Memory B cell (primary cell): ENCODE data around the gene NEK9.
A peak's percentile ranks its signal among the peaks of the same experiment; 100 is the strongest.

Experiments used
- ATAC-seq: fragments of 150-1000 bp; cut with Tn5 transposase; 2 replicates; pipeline ENCODE4 v1.10.0; 2021; ENCODE audit warnings: low read depth, mild to moderate bottlenecking, moderate library complexity
- DNase-seq, 2 donors: peaks; one replicate each; pipeline ENCODE4 v3.0.0; 2022; ENCODE audit warnings: low spot score in 2 of 2
- H3K27ac Mint-ChIP-seq: one replicate; pipeline ENCODE4 v1.8.0; 2022; ENCODE audit warnings: mild to moderate bottlenecking, moderate library complexity, mixed read lengths
- H3K27me3 Mint-ChIP-seq: one replicate; pipeline ENCODE4 v1.8.0; 2022; ENCODE audit warnings: mixed read lengths
- H3K36me3 Mint-ChIP-seq: one replicate; pipeline ENCODE4 v1.8.0; 2022; ENCODE audit warnings: mild to moderate bottlenecking, mixed read lengths
- H3K4me1 Mint-ChIP-seq: one replicate; pipeline ENCODE4 v1.8.0; 2022; ENCODE audit warnings: mixed read lengths
- H3K4me3 Mint-ChIP-seq: one replicate; pipeline ENCODE4 v1.8.0; 2022; ENCODE audit warnings: mild to moderate bottlenecking, moderate library complexity, mixed read lengths
- H3K9me3 Mint-ChIP-seq: one replicate; pipeline ENCODE4 v1.8.0; 2022; ENCODE audit warnings: mixed read lengths

The NEK9 gene

DNA sequence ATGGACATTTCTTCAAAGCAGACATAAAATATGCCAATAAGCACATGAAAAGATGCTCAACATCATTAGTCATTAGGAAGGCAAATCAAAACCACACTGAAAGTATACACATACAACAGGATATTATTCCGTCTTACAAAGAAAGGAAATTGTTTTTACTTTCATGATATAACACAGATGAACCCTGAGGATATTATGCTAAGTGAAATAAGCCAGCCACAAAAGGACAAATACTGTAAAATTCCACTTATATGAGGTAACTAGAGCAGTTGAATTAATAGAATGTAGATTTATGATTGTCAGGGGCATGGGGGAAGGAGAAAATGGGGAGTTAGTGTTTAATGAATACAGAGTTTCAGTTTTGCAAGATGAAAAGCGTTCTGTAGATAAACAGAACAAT is 67.2 kb downstream of the NEK9 start:
- no peaks in the 10 kb centered on the region for H3K9me3 Mint-ChIP-seq
- H3K27ac Mint-ChIP-seq, result peak overlapping the region; percentile 19
- no peaks in the 10 kb centered on the region for H3K27me3 Mint-ChIP-seq
- peaks cover 17% of the 10 kb centered on the region for H3K4me1 Mint-ChIP-seq
- H3K4me3 Mint-ChIP-seq, result no peak overlapping the region
- DNase-seq, result no peak
- peaks cover 8% of the 10 kb centered on the region for H3K36me3 Mint-ChIP-seq
- no peak for ATAC-seq

DNA sequence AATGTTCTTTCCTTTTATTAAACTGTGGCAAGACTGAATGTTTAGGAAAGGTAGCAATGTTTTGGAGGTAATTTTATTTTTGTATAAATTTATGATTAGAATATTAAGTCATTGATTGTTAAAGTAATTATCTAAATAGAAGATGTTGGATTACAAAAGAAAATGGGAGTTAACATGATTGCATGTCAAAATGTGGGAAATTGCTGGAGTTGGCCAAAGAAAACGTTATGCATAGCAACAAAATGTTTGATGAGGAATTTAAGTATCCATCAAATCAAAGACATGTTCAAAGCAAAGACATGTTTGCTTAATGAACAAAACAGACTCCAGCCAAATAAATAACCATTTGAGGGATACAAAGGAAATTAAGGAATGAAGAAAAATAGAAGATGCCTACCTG is 72.4 kb downstream of the NEK9 start:
- no peak overlapping the region for H3K4me3 Mint-ChIP-seq
- H3K4me1 Mint-ChIP-seq, result peaks cover 6% of the 10 kb centered on the region
- ATAC-seq (no peak), DNase-seq (no peak)
- peaks cover 2% of the 10 kb centered on the region for H3K36me3 Mint-ChIP-seq
- no peaks in the 10 kb centered on the region for H3K9me3 Mint-ChIP-seq
- H3K27ac Mint-ChIP-seq, result no peak overlapping the region
- no peaks in the 10 kb centered on the region for H3K27me3 Mint-ChIP-seq

DNA sequence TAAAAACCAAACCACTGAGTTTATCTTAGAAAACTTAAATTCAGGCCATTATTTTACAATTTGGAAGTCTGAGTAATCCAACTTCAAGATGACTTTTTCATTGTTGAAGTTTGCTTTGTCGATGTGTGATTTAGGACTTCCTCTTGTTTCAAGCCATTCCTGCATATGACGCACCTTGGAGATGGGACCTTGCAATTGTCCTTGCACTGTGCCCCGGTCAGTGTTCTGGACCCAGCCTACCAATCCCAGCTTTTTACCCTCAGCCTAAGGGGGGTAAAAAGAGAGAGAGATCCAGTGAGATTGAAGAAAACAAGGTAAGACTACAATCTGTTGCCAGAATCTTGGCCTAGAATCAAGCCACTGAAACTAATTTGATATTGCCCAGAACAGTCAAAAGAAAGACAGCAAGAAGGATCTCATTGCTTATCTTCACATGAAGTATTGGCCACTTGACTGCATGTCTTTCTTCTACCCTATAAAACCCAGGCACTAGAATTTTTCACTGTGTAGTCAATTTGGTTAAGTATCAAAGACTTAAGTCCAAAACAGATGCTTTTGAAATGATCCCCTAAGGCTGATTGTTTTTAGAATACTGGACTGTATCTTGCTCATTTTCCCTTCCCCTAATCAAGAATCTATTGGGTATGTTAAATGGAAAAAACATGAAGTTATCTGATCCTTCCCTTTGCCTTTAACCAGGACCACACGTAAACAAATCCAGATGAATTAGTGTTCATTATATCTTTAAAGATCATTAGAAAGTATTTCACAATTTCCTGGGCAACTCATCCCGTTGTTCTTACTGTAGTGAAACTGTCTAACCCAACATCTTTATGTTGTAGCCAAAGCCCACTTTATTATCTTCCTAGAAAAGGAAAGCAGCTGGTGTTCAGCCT is 73.2 kb downstream of the NEK9 start:
- DNase-seq (no peak), ATAC-seq (no peak)
- Mint-ChIP-seq H3K27me3 (no peaks in the 10 kb centered on the region), H3K4me1 (peaks cover 9% of the 10 kb centered on the region), H3K4me3 (no peak overlapping the region), H3K27ac (no peak overlapping the region), H3K36me3 (peaks cover 2% of the 10 kb centered on the region), H3K9me3 (no peaks in the 10 kb centered on the region)

DNA sequence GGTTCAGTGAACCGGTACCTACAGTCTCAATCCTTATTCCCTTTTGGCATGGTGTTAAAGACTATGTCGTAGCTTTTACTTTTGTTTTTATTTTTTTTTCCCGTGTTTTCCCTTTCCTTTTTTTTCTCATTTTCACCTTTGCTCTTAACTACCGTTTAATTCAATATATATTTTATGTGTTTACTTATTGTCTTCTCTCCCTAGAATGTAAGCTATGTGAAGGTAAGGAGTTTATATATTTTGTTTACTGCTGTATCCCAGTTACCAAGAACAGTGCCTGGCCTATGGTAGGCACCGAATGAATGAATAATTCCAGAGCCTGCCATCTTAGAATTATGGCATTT is 75.3 kb downstream of the NEK9 start:
- ATAC-seq (no peak), DNase-seq (no peak)
- H3K27me3 Mint-ChIP-seq, result no peaks in the 10 kb centered on the region
- H3K27ac Mint-ChIP-seq, result peak overlapping the region; percentile 96
- peaks cover 5% of the 10 kb centered on the region for H3K36me3 Mint-ChIP-seq
- H3K4me1 Mint-ChIP-seq, result peaks cover 11% of the 10 kb centered on the region
- H3K9me3 Mint-ChIP-seq, result no peaks in the 10 kb centered on the region
- peak overlapping the region; percentile 94 for H3K4me3 Mint-ChIP-seq

DNA sequence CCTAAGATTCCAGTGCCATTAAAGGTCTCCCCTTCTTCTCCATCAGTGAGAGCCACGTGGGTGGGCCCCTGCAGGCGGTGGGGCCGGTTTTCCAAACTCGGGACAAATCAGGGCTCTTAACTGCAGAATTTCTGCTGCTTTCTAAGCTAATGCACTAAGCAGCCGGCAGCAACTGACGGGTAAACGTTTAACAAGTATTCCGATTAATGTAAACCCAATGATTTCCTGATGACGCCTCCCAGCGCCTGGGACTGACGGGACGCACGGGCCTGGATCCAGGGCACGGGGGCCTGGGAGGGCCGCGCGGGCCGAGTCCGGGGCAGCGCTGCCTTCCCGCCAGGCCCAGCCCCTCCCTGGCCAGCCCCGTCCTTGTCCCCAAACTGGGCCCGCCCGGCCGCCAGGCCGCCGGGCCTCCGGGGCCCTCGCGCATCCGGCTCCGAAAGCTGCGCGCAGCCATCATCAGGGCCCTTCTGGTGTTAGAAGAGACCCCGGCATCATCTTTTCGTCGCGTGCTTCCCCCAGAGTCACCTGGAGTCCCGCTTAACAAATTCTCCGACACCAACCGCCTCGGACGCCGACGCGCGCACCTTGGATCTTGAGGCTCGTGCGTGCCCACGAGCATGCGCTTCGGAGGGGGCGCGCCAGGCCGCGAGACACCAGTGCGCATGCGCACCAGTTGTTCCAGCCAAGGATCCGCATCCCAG is 75.8 kb downstream of the NEK9 start, which contains the start of gene MLH3:
MLH3 (minus strand) TSS at position 616 of the 704 bp plus-strand sequence. CDS start 1,812 bp downstream, outside the sequence.
- Mint-ChIP-seq H3K9me3 (no peaks in the 10 kb centered on the region), H3K36me3 (peaks cover 5% of the 10 kb centered on the region), H3K4me1 (peaks cover 15% of the 10 kb centered on the region), H3K27me3 (no peaks in the 10 kb centered on the region), H3K4me3 (peak within 1 kb of the TSS; percentile 94), H3K27ac (peak within 1 kb of the TSS; percentile 96)
- ATAC-seq, result peak; percentile 90
- peak; percentile 69 to 77 for DNase-seq

DNA sequence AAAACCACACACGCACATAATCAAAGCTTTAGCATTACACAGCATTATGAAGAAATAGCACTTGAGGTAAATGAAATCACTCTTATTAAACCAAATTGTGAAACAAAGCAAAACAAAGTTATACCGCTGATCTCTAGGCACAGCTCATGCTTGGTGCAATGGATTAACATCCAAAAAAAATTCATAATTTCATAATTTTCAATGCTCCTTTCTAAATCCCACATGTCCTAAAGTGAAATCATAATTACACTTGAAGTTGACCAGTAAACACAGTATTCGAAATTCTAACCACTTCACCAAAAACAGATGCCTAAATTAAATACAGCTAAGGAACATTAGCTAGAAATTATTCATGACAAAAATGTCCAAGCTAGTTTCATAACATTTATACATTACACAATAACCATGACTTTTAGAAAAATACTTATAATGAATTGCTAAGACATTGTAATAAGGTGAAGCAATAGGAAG is 77.1 kb downstream of the NEK9 start:
- no peak overlapping the region for H3K27ac Mint-ChIP-seq
- H3K4me3 Mint-ChIP-seq, result peak overlapping the region; percentile 39
- H3K27me3 Mint-ChIP-seq, result no peaks in the 10 kb centered on the region
- H3K36me3 Mint-ChIP-seq, result peaks cover 5% of the 10 kb centered on the region
- no peaks in the 10 kb centered on the region for H3K9me3 Mint-ChIP-seq
- peaks cover 18% of the 10 kb centered on the region for H3K4me1 Mint-ChIP-seq
- DNase-seq (no peak), ATAC-seq (no peak)

DNA sequence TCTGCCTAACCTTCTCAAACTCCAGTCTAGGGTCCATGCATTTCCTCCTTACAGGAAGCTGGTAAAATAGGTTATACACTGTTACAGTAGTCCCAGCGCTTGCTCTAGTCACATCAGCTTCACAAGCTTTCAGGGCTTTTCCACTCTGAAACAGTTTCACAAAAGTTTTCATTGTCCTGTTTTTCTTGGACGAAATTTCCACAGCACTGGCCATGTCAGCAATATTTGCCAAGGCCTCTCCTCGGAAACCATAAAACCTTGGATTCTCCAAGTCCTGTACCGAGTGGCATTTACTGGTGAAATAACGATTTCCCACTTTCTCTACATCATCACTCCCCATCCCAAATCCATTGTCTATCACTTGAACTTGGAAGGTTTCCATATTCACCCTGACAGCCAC is 77.7 kb downstream of the NEK9 start:
- H3K9me3 Mint-ChIP-seq, result no peaks in the 10 kb centered on the region
- peaks cover 5% of the 10 kb centered on the region for H3K36me3 Mint-ChIP-seq
- ATAC-seq (no peak), DNase-seq (no peak)
- no peak overlapping the region for H3K27ac Mint-ChIP-seq
- no peak overlapping the region for H3K4me3 Mint-ChIP-seq
- H3K4me1 Mint-ChIP-seq, result peaks cover 20% of the 10 kb centered on the region
- no peaks in the 10 kb centered on the region for H3K27me3 Mint-ChIP-seq

DNA sequence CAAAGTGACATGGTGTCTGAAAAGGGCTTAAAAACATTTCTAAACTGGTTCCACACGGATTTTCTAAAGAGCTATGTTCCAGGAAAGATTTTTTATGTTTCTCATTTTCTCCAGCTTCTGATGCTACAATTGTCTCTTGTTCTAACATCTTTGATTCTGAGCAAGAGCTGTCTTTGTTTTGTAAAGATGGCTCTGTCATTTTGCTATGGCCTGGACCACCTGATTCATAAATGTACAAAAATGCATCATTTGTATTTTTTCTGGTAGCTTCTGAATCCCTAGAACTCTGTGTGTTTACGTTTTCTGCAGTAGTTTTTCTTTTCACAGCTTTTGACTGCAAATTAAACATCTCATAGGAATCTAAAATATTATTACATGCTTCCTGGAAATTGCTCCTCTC is 78.7 kb downstream of the NEK9 start:
- Mint-ChIP-seq H3K4me3 (no peak overlapping the region), H3K36me3 (peaks cover 5% of the 10 kb centered on the region), H3K27me3 (no peaks in the 10 kb centered on the region), H3K9me3 (no peaks in the 10 kb centered on the region), H3K4me1 (peaks cover 24% of the 10 kb centered on the region), H3K27ac (no peak overlapping the region)
- ATAC-seq, result no peak
- DNase-seq, result no peak

DNA sequence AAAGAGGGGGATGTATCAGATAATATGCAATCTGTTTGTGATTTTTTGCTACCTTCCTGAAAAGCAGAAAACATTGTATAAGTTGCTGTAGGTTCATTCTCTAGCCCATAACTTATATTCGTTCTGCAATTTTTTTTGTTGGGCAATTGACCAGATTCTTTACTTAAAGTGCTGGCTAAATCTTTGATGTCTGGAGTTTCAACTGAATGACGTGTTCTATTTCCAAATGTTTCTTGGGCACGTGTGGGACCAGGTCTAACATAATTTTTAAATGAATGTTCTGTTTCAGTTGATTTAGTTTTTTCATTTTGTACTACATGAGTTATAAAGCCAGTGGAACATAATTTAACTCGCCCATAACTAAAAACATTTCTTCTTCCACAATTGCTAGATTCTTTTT is 79.3 kb downstream of the NEK9 start:
- Mint-ChIP-seq H3K4me3 (no peak overlapping the region), H3K27ac (no peak overlapping the region), H3K4me1 (peaks cover 25% of the 10 kb centered on the region), H3K36me3 (peaks cover 5% of the 10 kb centered on the region), H3K9me3 (no peaks in the 10 kb centered on the region), H3K27me3 (no peaks in the 10 kb centered on the region)
- ATAC-seq (no peak), DNase-seq (no peak)

DNA sequence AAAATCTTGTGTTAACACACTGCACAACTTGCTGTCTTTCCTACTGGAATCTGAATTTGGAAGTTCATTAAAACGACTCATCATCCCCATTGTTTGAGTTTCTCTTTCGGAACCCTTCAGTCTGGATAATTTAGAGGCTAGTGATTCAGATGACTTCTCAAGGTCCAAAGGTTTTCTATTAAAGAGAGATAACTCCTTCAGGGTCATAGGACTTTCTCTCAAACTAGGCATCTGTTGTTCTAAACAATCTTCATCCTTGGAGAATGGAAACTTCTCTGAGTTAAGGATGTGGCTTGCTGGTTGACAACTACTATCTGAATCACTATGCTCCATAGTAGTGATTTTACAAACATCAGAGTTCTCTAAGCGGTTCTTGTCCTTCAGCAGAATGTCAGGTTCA is 79.9 kb downstream of the NEK9 start:
- H3K4me3 Mint-ChIP-seq, result no peak overlapping the region
- H3K9me3 Mint-ChIP-seq, result no peaks in the 10 kb centered on the region
- no peak overlapping the region for H3K27ac Mint-ChIP-seq
- no peak for ATAC-seq
- peaks cover 28% of the 10 kb centered on the region for H3K4me1 Mint-ChIP-seq
- H3K27me3 Mint-ChIP-seq, result no peaks in the 10 kb centered on the region
- DNase-seq, result no peak
- H3K36me3 Mint-ChIP-seq, result peaks cover 5% of the 10 kb centered on the region

DNA sequence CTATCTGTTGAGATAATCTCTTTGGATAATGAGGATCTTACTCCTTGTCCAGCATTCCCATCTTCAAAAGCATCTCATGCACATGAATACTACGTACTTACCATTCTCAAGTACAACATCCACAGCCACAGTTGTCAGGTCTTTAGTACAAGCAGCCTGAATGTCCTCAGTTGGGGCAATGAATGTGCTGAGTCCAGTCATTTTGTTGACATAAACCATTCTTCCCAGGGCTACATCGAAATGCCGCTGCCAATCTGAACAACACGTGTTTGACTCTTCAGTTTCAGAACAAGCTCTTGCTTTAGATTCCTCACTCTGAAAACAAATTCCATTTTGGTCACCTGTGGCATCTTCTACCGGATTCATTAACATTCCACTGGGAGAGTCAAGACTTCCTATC is 80.6 kb downstream of the NEK9 start:
- H3K27me3 Mint-ChIP-seq, result no peaks in the 10 kb centered on the region
- no peaks in the 10 kb centered on the region for H3K9me3 Mint-ChIP-seq
- peaks cover 24% of the 10 kb centered on the region for H3K4me1 Mint-ChIP-seq
- DNase-seq (no peak), ATAC-seq (no peak)
- no peak overlapping the region for H3K27ac Mint-ChIP-seq
- peaks cover 5% of the 10 kb centered on the region for H3K36me3 Mint-ChIP-seq
- H3K4me3 Mint-ChIP-seq, result no peak overlapping the region

DNA sequence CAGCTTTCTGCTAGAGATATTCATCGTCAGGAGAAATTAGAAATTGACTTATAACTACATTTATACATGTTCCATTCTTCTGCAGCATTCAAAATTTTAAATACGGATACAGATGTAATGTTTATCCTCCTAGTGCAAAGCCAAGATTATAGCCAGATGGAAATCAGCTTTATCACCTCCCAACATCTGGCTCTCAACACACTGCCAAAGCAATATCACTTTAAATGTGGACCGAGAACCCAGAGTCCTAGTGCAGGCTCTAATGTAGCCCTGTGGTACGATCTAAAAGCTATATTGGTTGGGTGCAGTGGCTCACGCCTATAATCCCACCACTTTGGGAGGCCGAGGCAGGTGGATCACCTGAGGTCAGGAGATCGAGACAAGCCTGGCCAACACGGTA is 82.1 kb downstream of the NEK9 start:
- H3K36me3 Mint-ChIP-seq, result peaks cover 5% of the 10 kb centered on the region
- ATAC-seq (no peak), DNase-seq (no peak)
- H3K27ac Mint-ChIP-seq, result no peak overlapping the region
- no peaks in the 10 kb centered on the region for H3K9me3 Mint-ChIP-seq
- H3K27me3 Mint-ChIP-seq, result no peaks in the 10 kb centered on the region
- H3K4me1 Mint-ChIP-seq, result peaks cover 21% of the 10 kb centered on the region
- H3K4me3 Mint-ChIP-seq, result no peak overlapping the region

DNA sequence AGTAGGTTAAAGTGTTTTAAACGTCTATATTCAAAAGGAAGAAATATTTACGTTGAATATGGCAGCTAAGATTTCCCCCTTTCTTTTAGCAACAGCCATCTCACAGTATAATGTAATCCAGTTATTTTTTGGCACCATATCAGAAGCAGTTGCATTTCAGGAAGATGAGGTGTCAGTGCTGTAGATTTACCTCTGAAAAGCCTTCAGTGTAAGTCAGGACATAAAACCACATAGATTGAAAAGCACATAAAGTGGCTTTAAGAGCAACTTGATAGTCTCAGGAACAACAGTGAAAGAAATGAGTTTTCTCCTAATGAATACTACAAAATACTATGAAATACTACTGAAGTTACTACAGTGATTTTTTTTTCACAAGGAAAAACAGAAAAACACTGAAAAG is 82.5 kb downstream of the NEK9 start:
- Mint-ChIP-seq H3K4me3 (no peak overlapping the region), H3K36me3 (peaks cover 4% of the 10 kb centered on the region), H3K27ac (no peak overlapping the region), H3K9me3 (no peaks in the 10 kb centered on the region), H3K27me3 (no peaks in the 10 kb centered on the region), H3K4me1 (peaks cover 20% of the 10 kb centered on the region)
- no peak for ATAC-seq
- no peak for DNase-seq

DNA sequence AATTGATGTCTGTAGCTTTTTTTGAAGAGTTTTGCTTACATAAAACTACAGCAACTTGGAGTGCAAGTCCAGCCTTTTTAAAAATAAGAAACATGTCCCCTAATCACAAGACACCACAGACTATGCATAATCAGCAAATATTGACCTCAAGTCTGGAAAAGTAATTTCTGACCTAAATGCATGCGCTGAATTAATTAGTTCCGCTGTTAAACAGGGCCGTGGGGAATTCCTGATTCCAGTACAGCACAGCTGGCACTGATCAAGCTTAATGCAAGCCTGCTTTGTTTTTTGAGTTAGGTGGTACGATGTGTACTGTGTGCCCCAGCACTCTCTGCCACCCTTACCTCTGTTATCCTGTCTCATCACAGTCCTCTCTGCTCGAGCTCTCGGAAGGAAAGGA is 84.8 kb downstream of the NEK9 start:
- no peaks in the 10 kb centered on the region for H3K9me3 Mint-ChIP-seq
- no peak for DNase-seq
- peaks cover 4% of the 10 kb centered on the region for H3K36me3 Mint-ChIP-seq
- no peak overlapping the region for H3K27ac Mint-ChIP-seq
- no peak for ATAC-seq
- H3K27me3 Mint-ChIP-seq, result no peaks in the 10 kb centered on the region
- no peak overlapping the region for H3K4me3 Mint-ChIP-seq
- peaks cover 17% of the 10 kb centered on the region for H3K4me1 Mint-ChIP-seq
